Epithelial cell of prostate (primary cell): ENCODE measurements around the gene DPH1.
"Not testable (repeated sequence)": the region's sequence is repeated elsewhere in the genome, so short reads cannot be mapped to it uniquely, and the experiment has no call there.

Experiments used
- DNase-seq: peaks from one replicate; pipeline ENCODE4 v3.0.0-alpha.2; 2011; ENCODE audit warnings: low read depth, low spot score
- H3K27ac ChIP-seq: fragments of 450-650 bp; 2 replicates; pipeline ENCODE4 v1.5.1; 2017; ENCODE audit warnings: mild to moderate bottlenecking

DPH1 gene

GRCh38 chr17:2004435-2004952, 25.5 kb upstream of the DPH1 start:
- H3K27ac ChIP-seq = no peak overlapping the region
- DNase-seq = no peak

- DNase-seq = no peak
- no peak overlapping the region for H3K27ac ChIP-seq
Observed at GRCh38 chr17:2008332-2009126, 21.4 kb upstream of the DPH1 start.

GRCh38 chr17:2009737-2010136, 20.2 kb upstream of the DPH1 start:
- H3K27ac ChIP-seq = no peak overlapping the region
- DNase-seq = no peak

GRCh38 chr17:2011411-2012371, 18.3 kb upstream of the DPH1 start:
- DNase-seq = no peak
- no peak overlapping the region for H3K27ac ChIP-seq

GRCh38 chr17:2012499-2012898, 17.5 kb upstream of the DPH1 start:
- DNase-seq = no peak
- H3K27ac ChIP-seq = no peak overlapping the region

GRCh38 chr17:2013220-2013993, 16.5 kb upstream of the DPH1 start:
- not testable (repeated sequence) for DNase-seq, H3K27ac ChIP-seq

GRCh38 chr17:2013994-2014317, 16.0 kb upstream of the DPH1 start:
- H3K27ac ChIP-seq = no peak overlapping the region
- no peak for DNase-seq

GRCh38 chr17:2015314-2015713, 14.6 kb upstream of the DPH1 start:
- DNase-seq = no peak
- H3K27ac ChIP-seq = no peak overlapping the region

- DNase-seq = no peak
- H3K27ac ChIP-seq = no peak overlapping the region
Observed at GRCh38 chr17:2016494-2016893, 13.5 kb upstream of the DPH1 start.

GRCh38 chr17:2017274-2017941, 12.5 kb upstream of the DPH1 start:
- no peak overlapping the region for H3K27ac ChIP-seq
- DNase-seq = no peak

GRCh38 chr17:2018716-2019510, 11.0 kb upstream of the DPH1 start:
- H3K27ac ChIP-seq = no peak overlapping the region

GRCh38 chr17:2019723-2020122, 10.2 kb upstream of the DPH1 start:
- no peak for DNase-seq
- H3K27ac ChIP-seq = no peak overlapping the region

More at GRCh38 chr17:2018716-2019510, 11.0 kb upstream of the DPH1 start:
- DNase-seq = no peak

GRCh38 chr17:2020721-2021120, 9.2 kb upstream of the DPH1 start:
- no peak for DNase-seq

GRCh38 chr17:2022647-2023240, 7.2 kb upstream of the DPH1 start:
- DNase-seq = no peak
- no peak overlapping the region for H3K27ac ChIP-seq

More at GRCh38 chr17:2020721-2021120, 9.2 kb upstream of the DPH1 start:
- no peak overlapping the region for H3K27ac ChIP-seq

GRCh38 chr17:2023256-2023655, 6.7 kb upstream of the DPH1 start:
- DNase-seq = no peak
- no peak overlapping the region for H3K27ac ChIP-seq

GRCh38 chr17:2023692-2024571, 6.0 kb upstream of the DPH1 start:
- no peak for DNase-seq
- H3K27ac ChIP-seq = no peak overlapping the region

- no peak for DNase-seq
- H3K27ac ChIP-seq = no peak overlapping the region
Observed at GRCh38 chr17:2024572-2025219, 5.3 kb upstream of the DPH1 start.
